ENCODE data around the gene TMEM184A. TPM values are rescaled to one million over a fixed set of nuclear protein-coding genes. Genes with fewer than 3 reads are reported as not detected.

Gene TMEM184A
- total RNA-seq, 1 donor from 2014 or later: 129 TPM

GRCh38 chr7:1496531-1497292 lies 59.3 kb downstream of the TMEM184A start:
- Histone ChIP-seq H3K27ac (no peak overlapping the region), H3K4me1 (peaks cover under 1% of the 10 kb centered on the region), H3K27me3 (no peaks in the 10 kb centered on the region), H3K36me3 (peaks cover 4 to 67% of the 10 kb centered on the region in 2 donors), H3K4me3 (no peak overlapping the region), H3K9me3 (no peaks in the 10 kb centered on the region)
- TF ChIP-seq CTCF (IDR thresholded peaks at IDR 0.05) (no peak), POLR2AphosphoS5 (IDR thresholded peaks at IDR 0.05; ENCODE audit: insufficient read depth in 1 of 2, low read depth in 1 of 2) (no peak), POLR2A (IDR thresholded peaks at IDR 0.05) (no peak)
- intact Hi-C loops (cut with DNase I): no loop called here
- DNase-seq (ENCODE audit: extremely low spot score in 2 of 2): no peak

GRCh38 chr7:1495564-1496242 lies 60.3 kb downstream of the TMEM184A start:
- DNase-seq (ENCODE audit: extremely low spot score in 2 of 2): no peak
- intact Hi-C loops (cut with DNase I): no loop called here
- Histone ChIP-seq H3K4me1 (no peaks in the 10 kb centered on the region), H3K4me3 (no peak overlapping the region), H3K27ac (no peak overlapping the region), H3K36me3 (peaks cover 4 to 65% of the 10 kb centered on the region in 2 donors), H3K9me3 (no peaks in the 10 kb centered on the region), H3K27me3 (no peaks in the 10 kb centered on the region)
- TF ChIP-seq POLR2A (IDR thresholded peaks at IDR 0.05) (no peak), POLR2AphosphoS5 (IDR thresholded peaks at IDR 0.05; ENCODE audit: insufficient read depth in 1 of 2, low read depth in 1 of 2) (no peak), CTCF (IDR thresholded peaks at IDR 0.05) (no peak)

- no peaks in the 10 kb centered on the region for H3K4me1 ChIP-seq
- no peaks in the 10 kb centered on the region for H3K9me3 ChIP-seq
- no peak for DNase-seq (ENCODE audit: extremely low spot score in 2 of 2)
- no peak overlapping the region for H3K4me3 ChIP-seq
- H3K27me3 ChIP-seq: no peaks in the 10 kb centered on the region
- intact Hi-C loops (cut with DNase I): no loop called here
- no peak overlapping the region for H3K27ac ChIP-seq
- peaks cover 4 to 63% of the 10 kb centered on the region in 2 donors for H3K36me3 ChIP-seq
- TF ChIP-seq CTCF (IDR thresholded peaks at IDR 0.05) (no peak), POLR2A (IDR thresholded peaks at IDR 0.05) (no peak), POLR2AphosphoS5 (IDR thresholded peaks at IDR 0.05; ENCODE audit: insufficient read depth in 1 of 2, low read depth in 1 of 2) (no peak)
Measured at GRCh38 chr7:1494866-1495563, 61.0 kb downstream of the TMEM184A start.

GRCh38 chr7:1494447-1494846 lies 61.6 kb downstream of the TMEM184A start:
- DNase-seq (ENCODE audit: extremely low spot score in 2 of 2): no peak
- no peak overlapping the region for H3K27ac ChIP-seq
- intact Hi-C loops (cut with DNase I): no loop called here
- no peak overlapping the region for H3K4me3 ChIP-seq
- H3K4me1 ChIP-seq: no peaks in the 10 kb centered on the region
- TF ChIP-seq POLR2A (IDR thresholded peaks at IDR 0.05) (no peak), POLR2AphosphoS5 (IDR thresholded peaks at IDR 0.05; ENCODE audit: insufficient read depth in 1 of 2, low read depth in 1 of 2) (no peak), CTCF (IDR thresholded peaks at IDR 0.05) (no peak)
- H3K9me3 ChIP-seq: no peaks in the 10 kb centered on the region
- H3K36me3 ChIP-seq: peaks cover 4 to 62% of the 10 kb centered on the region in 2 donors
- H3K27me3 ChIP-seq: no peaks in the 10 kb centered on the region
